A549 (cell line): Measurements from ENCODE around the gene NEU4. TPM values are rescaled to one million over a fixed set of nuclear protein-coding genes. Genes with fewer than 3 reads are reported as not detected.

Source experiments
- ATAC-seq, 2 experiments: fragments of 200-7000 bp in 1 of 2; fragments of >200 bp in 1 of 2; cut with Nextera tagmentation in 1 of 2; cut with Tn5 transposase in 1 of 2; 3 replicates each; pipeline versions ENCODE4 v1.8.0 to v1.9.1; 2018 to 2020; ENCODE audit warnings: mild to moderate bottlenecking in 1 of 2, moderate library complexity in 1 of 2
- CTCF ChIA-PET: fragments of 300-600 bp; sonication (Branson Sonifier 250); formaldehyde crosslinking; extraction: SDS; loops from one replicate; lab custom pipeline; 2021; ENCODE audit warnings: antibody characterized with exemption, inconsistent platforms; lab: Yijun Ruan, JAX
- POLR2A ChIA-PET: fragments of 350-600 bp; formaldehyde crosslinking; extraction: SDS; loops from one replicate; lab custom pipeline; 2021; ENCODE audit warnings: antibody characterized with exemption, inconsistent platforms; lab: Yijun Ruan, JAX
- DNase-seq, 2 experiments: peaks; one replicate each; pipeline versions ENCODE4 v3.0.0 to v3.0.0-alpha.2; 2011 to 2016; ENCODE audit warnings: low read depth in 1 of 2, low spot score in 1 of 2
- FAIRE-seq: peaks from 2 replicates; lab custom pipeline; 2011; peaks lifted over from hg19 to GRCh38; lab: Jason Lieb, UNC
- H3K27ac ChIP-seq, 2 experiments: fragments of >200 bp; sonication (Bioruptor Twin); formaldehyde crosslinking; 3 replicates each; pipeline ENCODE4 v1.5.1; 2016 to 2017
- H3K4me1 ChIP-seq: fragments of >200 bp; sonication (Bioruptor Twin); formaldehyde crosslinking; 3 replicates; pipeline ENCODE4 v1.6.1; 2016
- H3K4me2 ChIP-seq: fragments of >200 bp; sonication (Bioruptor Twin); formaldehyde crosslinking; 3 replicates; pipeline ENCODE4 v1.6.1; 2016
- H3K4me3 ChIP-seq: fragments of >200 bp; sonication (Bioruptor Twin); formaldehyde crosslinking; 3 replicates; pipeline ENCODE4 v1.5.1; 2016
- H3K9me3 ChIP-seq: fragments of >200 bp; sonication (Bioruptor Twin); formaldehyde crosslinking; 3 replicates; pipeline ENCODE4 v1.6.1; 2016
- BHLHE40 ChIP-seq: IDR thresholded peaks from 2 replicates; pipeline ENCODE4 v1.6.1; 2012; ENCODE audit warnings: low read depth, low read length, inconsistent platforms
- CBX2 ChIP-seq: fragments of 200-600 bp; sonication (generic); IDR thresholded peaks from 2 replicates; pipeline ENCODE4 v1.6.1; 2016; ENCODE audit warnings: low read depth, mild to moderate bottlenecking, borderline replicate concordance
- CBX8 ChIP-seq: fragments of 200-600 bp; sonication (generic); IDR thresholded peaks from 2 replicates; pipeline ENCODE4 v1.6.1; 2016
- CHD2 ChIP-seq: fragments of 150-350 bp; IDR thresholded peaks from 2 replicates; pipeline ENCODE4 v1.6.1; 2014; ENCODE audit warnings: low read length; ENCODE audit not compliant: partially characterized antibody
- CHD4 ChIP-seq: fragments of 200-600 bp; sonication (generic); IDR thresholded peaks from 2 replicates; pipeline ENCODE4 v1.6.1; 2016; ENCODE audit warnings: antibody characterized with exemption, mild to moderate bottlenecking, borderline replicate concordance
- E2F6 ChIP-seq: IDR thresholded peaks from 2 replicates; pipeline ENCODE4 v1.6.1; 2012; ENCODE audit warnings: low read depth, borderline replicate concordance
- EHF ChIP-seq: fragments of 250-450 bp; sonication (Bioruptor Pico); IDR thresholded peaks from 2 replicates; pipeline ENCODE4 v1.5.0; 2020; ENCODE audit warnings: mild to moderate bottlenecking
- ELK1 ChIP-seq: fragments of 150-350 bp; IDR thresholded peaks from 2 replicates; pipeline ENCODE4 v1.6.1; 2014; ENCODE audit warnings: low read depth, mild to moderate bottlenecking, low read length
- EP300 ChIP-seq, 2 experiments: fragments of >200 bp; sonication (Bioruptor Twin); formaldehyde crosslinking; IDR thresholded peaks; 2 replicates in 1 of 2; 3 replicates in 1 of 2; pipeline ENCODE4 v1.6.1; 2016 to 2017
- FOXS1 ChIP-seq: fragments of 250-450 bp; sonication (Bioruptor Pico); IDR thresholded peaks from 2 replicates; pipeline ENCODE4 v1.5.0; 2020; ENCODE audit warnings: mild to moderate bottlenecking, moderate library complexity
- GATA3 ChIP-seq: IDR thresholded peaks from 2 replicates; pipeline ENCODE4 v1.6.1; 2012; ENCODE audit warnings: borderline replicate concordance
- HOXB5 ChIP-seq: fragments of 250-450 bp; sonication (Bioruptor Pico); IDR thresholded peaks from 2 replicates; pipeline ENCODE4 v1.5.0; 2020; ENCODE audit warnings: mild to moderate bottlenecking, moderate library complexity
- JUNB ChIP-seq: fragments of >200 bp; sonication (Bioruptor Twin); formaldehyde crosslinking; IDR thresholded peaks from 2 replicates; pipeline ENCODE4 v1.6.1; 2016
- MAFK ChIP-seq: fragments of 450-650 bp; IDR thresholded peaks from 2 replicates; pipeline ENCODE4 v1.6.1; 2014; ENCODE audit not compliant: partially characterized antibody
- MAX ChIP-seq: IDR thresholded peaks from 2 replicates; pipeline ENCODE4 v1.6.1; 2012
- MYC ChIP-seq: IDR thresholded peaks from 2 replicates; pipeline ENCODE4 v1.6.1; 2012; ENCODE audit warnings: mild to moderate bottlenecking, inconsistent platforms, low read length, improper control_type of control experiment, borderline replicate concordance
- NFE2L2 ChIP-seq: fragments of 150-350 bp; conservative IDR thresholded peaks from 2 replicates; pipeline ENCODE4 v1.6.1; 2014; ENCODE audit warnings: low read length
- PBX3 ChIP-seq: IDR thresholded peaks from 2 replicates; pipeline ENCODE4 v1.6.1; 2012
- PHF8 ChIP-seq: fragments of 200-600 bp; sonication (generic); IDR thresholded peaks from 2 replicates; pipeline ENCODE4 v1.6.1; 2016; ENCODE audit warnings: low read depth, mild to moderate bottlenecking, antibody characterized with exemption, moderate library complexity, borderline replicate concordance
- POLR2A ChIP-seq: IDR thresholded peaks from 2 replicates; pipeline ENCODE4 v1.6.1; 2012; ENCODE audit warnings: mild to moderate bottlenecking, low read length
- POLR2AphosphoS2 ChIP-seq: conservative IDR thresholded peaks from 2 replicates; pipeline ENCODE4 v1.6.1; 2012; ENCODE audit warnings: low read length, improper control_type of control experiment, inconsistent platforms
- RARB ChIP-seq: fragments of 250-450 bp; sonication (Bioruptor Pico); IDR thresholded peaks from 2 replicates; pipeline ENCODE4 v1.8.0; 2021; ENCODE audit warnings: mild to moderate bottlenecking, moderate library complexity
- RCOR1 ChIP-seq: fragments of 150-350 bp; IDR thresholded peaks from 2 replicates; pipeline ENCODE4 v1.6.1; 2014; ENCODE audit warnings: antibody characterized with exemption, low read length, low read depth
- RNF2 ChIP-seq: fragments of 200-600 bp; sonication (generic); IDR thresholded peaks from 2 replicates; pipeline ENCODE4 v1.6.1; 2016; ENCODE audit warnings: low read depth, mild to moderate bottlenecking, antibody characterized with exemption, moderate library complexity, borderline replicate concordance
- SMC3 ChIP-seq: fragments of >200 bp; sonication (Bioruptor Twin); formaldehyde crosslinking; IDR thresholded peaks from 3 replicates; pipeline ENCODE4 v1.6.1; 2018; ENCODE audit warnings: inconsistent platforms
- SREBF2 ChIP-seq: fragments of 450-650 bp; IDR thresholded peaks from 2 replicates; pipeline ENCODE4 v1.6.1; 2014; ENCODE audit warnings: mild to moderate bottlenecking, moderate library complexity
- USF2 ChIP-seq: fragments of 450-650 bp; IDR thresholded peaks from 2 replicates; pipeline ENCODE4 v1.6.1; 2014; ENCODE audit warnings: antibody characterized with exemption
- ZFP36 ChIP-seq: fragments of 450-650 bp; IDR thresholded peaks from 2 replicates; pipeline ENCODE4 v1.6.1; 2014; ENCODE audit warnings: borderline replicate concordance; ENCODE audit not compliant: partially characterized antibody
- WGBS: methylation state at CpG from one replicate; pipeline ENCODE4 v1.1.6; 2017; ENCODE audit errors: missing lambda C conversion rate; 5-methylcytosine and 5-hydroxymethylcytosine counted together
- polyA plus RNA-seq, 4 experiments: library from polyadenylated mRNA; depleted of rRNA in 3 of 4; stranded (reverse); fragments of >200 nt; fragmentation: RNase III in 1 of 4; extraction: RNeasy Plus Mini Kit Qiagen cat#74134 plus additional on column Dnase treatment in 1 of 4; gene quantifications; 2 replicates in 3 of 4; 3 replicates in 1 of 4; pipeline ENCODE4 v1.2.3, GENCODE V29; 2011 to 2017

The NEU4 gene
- polyA plus RNA-seq, 2 of the 4 experiments (the other 2 are of a cell fraction): 0.13 to 0.19 TPM

- H3K9me3 ChIP-seq: no peaks in the 10 kb centered on the region
- H3K4me2 ChIP-seq: no peak overlapping the region
- H3K27ac ChIP-seq: no peak overlapping the region
- no peaks in the 10 kb centered on the region for H3K4me1 ChIP-seq
- WGBS: 77% methylated on average over 23 of the region's 40 CpGs
- no peak for DNase-seq
- no peak for ATAC-seq
- no peak overlapping the region for H3K4me3 ChIP-seq
- CTCF ChIA-PET: interaction anchor here (0.6 to 1.3 kb wide), 2 partner anchors 18 to 1086 kb away, joined by 3 read pairs; no protein-coding TSS in a partner anchor
- FAIRE-seq: no peak
- TF ChIP-seq ELK1 (no peak), USF2 (no peak), MAFK (no peak), CHD2 (no peak), GATA3 (no peak), RARB (CRISPR knock-in tag) (no peak), HOXB5 (CRISPR knock-in tag) (no peak), E2F6 (no peak), MAX (no peak)
- POLR2A ChIA-PET: no interaction called here
Observed at GRCh38 chr2:241812730-241813643, 4.0 kb downstream of the NEU4 start.

- Histone ChIP-seq H3K4me2 (no peak overlapping the region), H3K4me1 (no peaks in the 10 kb centered on the region), H3K4me3 (no peak overlapping the region), H3K9me3 (no peaks in the 10 kb centered on the region), H3K27ac (no peak overlapping the region)
- 37% methylated on average over 7 of the region's 20 CpGs for WGBS
- no peak for FAIRE-seq
- ATAC-seq: no peak
- DNase-seq: no peak
- ChIA-PET POLR2A (no interaction called here), CTCF (interaction anchor here (0.6 to 1.3 kb wide), 2 partner anchors 19 to 567 kb away, joined by 3 read pairs; no protein-coding TSS in a partner anchor)
- TF ChIP-seq NFE2L2 (no peak), PHF8 (no peak), EP300 (IDR thresholded peaks at IDR 0.05) (no peak), MAX (no peak), CHD4 (no peak), POLR2A (no peak), SREBF2 (no peak), ZFP36 (no peak), JUNB (no peak), BHLHE40 (no peak), RCOR1 (no peak), PBX3 (no peak), RNF2 (no peak), SMC3 (no peak), CBX8 (no peak), FOXS1 (no peak), EHF (CRISPR knock-in tag) (no peak), CBX2 (no peak), MYC (no peak), POLR2AphosphoS2 (no peak)
Observed at GRCh38 chr2:241813644-241814392, 4.8 kb downstream of the NEU4 start.
